22Rv1 (cell line): ENCODE measurements around the gene MXD4.

Experiments used
- H3K27ac ChIP-seq: fragments of 450-650 bp; 2 replicates; pipeline ENCODE4 v1.5.1; 2017
- ZFX ChIP-seq: fragments of 450-650 bp; IDR thresholded peaks from 2 replicates; pipeline ENCODE4 v1.6.1; 2017; ENCODE audit warnings: antibody characterized with exemption, borderline replicate concordance
- TF ChIP-seq, protein P1 (sequence below): fragments of 450-650 bp; IDR thresholded peaks from 2 replicates; pipeline ENCODE4 v1.5.1; 2017; ENCODE audit warnings: mild to moderate bottlenecking

Gene MXD4

DNA sequence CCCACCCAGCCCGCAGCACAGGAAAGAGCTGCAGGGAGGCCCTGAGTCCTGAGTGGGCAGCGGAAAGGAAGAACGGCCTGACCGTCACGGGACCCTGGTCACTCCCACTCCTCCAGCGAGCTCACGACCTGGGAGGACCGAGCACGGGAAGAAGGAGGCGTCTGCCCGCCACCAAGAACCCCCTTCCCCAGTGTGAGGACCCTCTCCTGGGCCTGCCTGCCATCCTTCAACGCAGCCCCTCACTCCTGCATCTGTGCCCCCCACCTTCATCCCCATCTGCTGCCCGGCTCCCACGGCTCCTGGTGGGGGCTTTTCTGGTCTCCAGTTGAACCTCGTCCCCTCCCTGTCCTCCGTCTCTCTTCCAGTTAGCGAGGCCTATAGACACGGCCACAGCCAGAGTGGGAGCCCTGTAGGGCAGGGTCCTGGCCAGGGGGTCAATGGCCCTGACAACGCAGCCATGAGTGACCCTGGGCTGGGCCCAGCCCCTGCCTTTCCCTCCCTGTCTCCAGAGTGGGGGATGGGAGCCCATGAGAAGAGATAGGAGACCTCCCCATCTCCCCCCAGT lies 41.3 kb upstream of the MXD4 start:
- H3K27ac ChIP-seq: no peak overlapping the region
- TF ChIP-seq, protein P1, sequence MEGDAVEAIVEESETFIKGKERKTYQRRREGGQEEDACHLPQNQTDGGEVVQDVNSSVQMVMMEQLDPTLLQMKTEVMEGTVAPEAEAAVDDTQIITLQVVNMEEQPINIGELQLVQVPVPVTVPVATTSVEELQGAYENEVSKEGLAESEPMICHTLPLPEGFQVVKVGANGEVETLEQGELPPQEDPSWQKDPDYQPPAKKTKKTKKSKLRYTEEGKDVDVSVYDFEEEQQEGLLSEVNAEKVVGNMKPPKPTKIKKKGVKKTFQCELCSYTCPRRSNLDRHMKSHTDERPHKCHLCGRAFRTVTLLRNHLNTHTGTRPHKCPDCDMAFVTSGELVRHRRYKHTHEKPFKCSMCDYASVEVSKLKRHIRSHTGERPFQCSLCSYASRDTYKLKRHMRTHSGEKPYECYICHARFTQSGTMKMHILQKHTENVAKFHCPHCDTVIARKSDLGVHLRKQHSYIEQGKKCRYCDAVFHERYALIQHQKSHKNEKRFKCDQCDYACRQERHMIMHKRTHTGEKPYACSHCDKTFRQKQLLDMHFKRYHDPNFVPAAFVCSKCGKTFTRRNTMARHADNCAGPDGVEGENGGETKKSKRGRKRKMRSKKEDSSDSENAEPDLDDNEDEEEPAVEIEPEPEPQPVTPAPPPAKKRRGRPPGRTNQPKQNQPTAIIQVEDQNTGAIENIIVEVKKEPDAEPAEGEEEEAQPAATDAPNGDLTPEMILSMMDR: no peak
- TF ChIP-seq ZFX: no peak

DNA sequence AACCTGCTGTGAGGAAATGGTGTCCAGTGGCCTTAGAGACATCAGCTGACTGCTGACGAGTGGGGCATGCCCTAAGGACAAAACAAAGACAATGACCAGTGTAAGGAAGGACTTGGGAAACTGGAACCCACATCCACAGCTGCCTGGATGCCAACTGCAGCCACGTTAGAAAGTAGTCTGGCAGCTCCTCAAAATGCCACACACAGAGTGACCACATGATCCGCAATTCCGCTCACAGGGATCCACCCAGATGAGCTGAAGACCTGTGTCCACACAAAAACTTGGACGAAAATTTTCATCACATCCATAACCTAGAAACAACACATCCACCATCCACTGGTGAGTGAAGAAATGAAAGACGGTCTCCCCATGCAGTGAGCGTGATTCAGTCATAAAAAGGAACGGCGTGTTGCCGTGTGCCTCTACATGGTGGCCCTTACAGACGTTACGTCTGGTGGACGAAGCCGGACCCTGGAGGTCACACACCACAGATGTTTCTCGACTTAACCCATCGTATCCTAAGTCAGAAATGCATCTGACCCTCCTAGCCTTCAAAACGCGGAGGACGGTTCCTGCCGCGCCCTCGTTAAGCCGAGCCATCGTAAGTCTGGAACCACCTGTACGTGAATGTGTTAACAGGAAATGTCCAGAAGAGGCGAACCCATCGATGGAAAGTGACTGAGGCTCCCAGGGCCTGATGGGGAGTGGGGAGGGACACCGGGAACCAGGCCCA lies 40.6 kb upstream of the MXD4 start:
- no peak for TF ChIP-seq ZFX
- TF ChIP-seq, protein P1: no peak
- H3K27ac ChIP-seq: no peak overlapping the region

- TF ChIP-seq, protein P1: no peak
- no peak for TF ChIP-seq ZFX
- H3K27ac ChIP-seq: no peak overlapping the region
Observed at GRCh38 chr4:2301806-2302205, 39.9 kb upstream of the MXD4 start.

DNA sequence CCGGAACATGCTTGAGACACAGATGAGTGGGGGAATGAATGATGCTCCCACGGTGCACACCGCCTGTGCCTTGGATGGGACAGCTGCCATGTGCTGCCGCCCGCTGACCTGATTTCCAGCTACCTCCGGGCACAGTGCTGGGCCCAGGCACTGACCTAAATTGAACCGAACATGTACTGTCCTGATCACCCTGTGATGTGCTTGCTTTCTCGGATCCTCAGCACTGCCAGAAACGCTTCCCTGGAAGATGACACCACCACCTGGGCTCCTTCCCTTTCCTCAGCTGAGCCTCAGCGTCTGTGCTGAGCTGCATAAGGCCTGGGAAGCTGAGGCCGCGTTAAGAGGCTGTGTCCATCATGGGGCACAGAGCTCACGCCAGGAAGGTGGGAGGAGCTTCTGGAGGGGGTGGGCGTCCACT lies 39.3 kb upstream of the MXD4 start:
- H3K27ac ChIP-seq: no peak overlapping the region
- TF ChIP-seq, protein P1: no peak
- TF ChIP-seq ZFX: no peak

DNA sequence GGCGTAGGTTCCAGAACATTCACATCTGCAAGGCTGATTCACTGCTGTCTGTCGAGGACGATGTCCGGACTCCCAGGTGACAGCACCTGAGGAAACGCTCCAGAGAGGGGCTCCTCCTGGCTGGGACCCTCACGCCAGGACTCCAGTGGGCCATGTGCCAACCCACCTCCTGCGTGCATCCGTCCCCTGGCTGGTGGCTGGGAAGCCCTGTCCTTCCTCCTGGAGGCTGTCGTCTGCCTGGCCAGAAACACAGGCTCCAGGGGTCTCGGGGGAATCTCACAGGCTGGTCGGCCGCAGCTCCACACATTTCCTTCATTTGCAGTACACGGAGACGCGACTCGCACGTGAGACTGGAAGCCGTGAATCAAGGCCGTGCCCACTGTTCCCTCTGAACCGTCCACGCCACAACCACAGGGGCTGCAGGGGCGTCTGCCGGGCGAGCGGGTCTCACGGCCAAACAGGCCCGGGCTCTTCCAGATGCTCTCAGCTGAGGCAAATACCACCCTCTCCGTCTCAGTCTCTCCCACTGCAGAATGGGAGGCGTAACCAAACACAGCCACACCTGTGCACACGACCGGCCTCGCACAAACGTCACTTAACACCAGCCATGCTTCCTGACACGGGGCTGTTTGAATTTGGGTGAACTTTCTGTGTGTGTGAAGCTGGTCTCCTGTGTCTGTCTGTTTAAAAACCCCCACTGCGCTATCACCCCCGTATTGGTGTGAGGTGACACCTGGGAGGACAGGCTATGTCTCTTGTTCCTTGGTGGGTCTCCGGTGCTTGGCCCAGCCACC lies 38.7 kb upstream of the MXD4 start:
- TF ChIP-seq ZFX: no peak
- TF ChIP-seq, protein P1: no peak
- H3K27ac ChIP-seq: no peak overlapping the region

DNA sequence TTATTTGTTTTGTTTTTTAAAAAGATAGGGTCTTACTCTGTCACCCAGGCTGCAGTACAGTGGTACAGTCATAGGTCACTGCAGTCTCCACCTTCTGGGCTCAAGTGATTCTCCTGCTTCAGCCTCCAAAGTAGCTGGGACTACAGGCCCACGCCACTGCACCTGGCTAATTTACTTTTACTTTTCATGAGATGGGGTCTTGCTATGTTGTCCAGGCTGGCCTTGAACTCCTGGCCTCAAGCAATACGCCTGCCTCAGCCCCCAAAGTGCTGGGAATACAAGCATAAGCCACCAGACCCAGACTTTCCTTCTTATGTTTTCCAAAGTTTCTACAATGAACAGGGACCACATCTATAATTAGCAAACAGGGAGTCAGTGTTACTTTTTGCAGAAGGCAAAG lies 37.9 kb upstream of the MXD4 start:
- H3K27ac ChIP-seq: no peak overlapping the region
- TF ChIP-seq, protein P1: no peak

- TF ChIP-seq, protein P1: no peak
- TF ChIP-seq ZFX: no peak
- no peak overlapping the region for H3K27ac ChIP-seq
Observed at GRCh38 chr4:2298532-2298991, 36.7 kb upstream of the MXD4 start.
